Measurements from ENCODE around the gene DOCK1. TPM values are rescaled to one million over a fixed set of nuclear protein-coding genes. Genes with fewer than 3 reads are reported as not detected.
"Not testable (repeated sequence)": the region's sequence is repeated elsewhere in the genome, so short reads cannot be mapped to it uniquely, and the experiment has no call there.

DOCK1 gene
- total RNA-seq, 1 donor from 2014 or later = 72.6 TPM

DNA sequence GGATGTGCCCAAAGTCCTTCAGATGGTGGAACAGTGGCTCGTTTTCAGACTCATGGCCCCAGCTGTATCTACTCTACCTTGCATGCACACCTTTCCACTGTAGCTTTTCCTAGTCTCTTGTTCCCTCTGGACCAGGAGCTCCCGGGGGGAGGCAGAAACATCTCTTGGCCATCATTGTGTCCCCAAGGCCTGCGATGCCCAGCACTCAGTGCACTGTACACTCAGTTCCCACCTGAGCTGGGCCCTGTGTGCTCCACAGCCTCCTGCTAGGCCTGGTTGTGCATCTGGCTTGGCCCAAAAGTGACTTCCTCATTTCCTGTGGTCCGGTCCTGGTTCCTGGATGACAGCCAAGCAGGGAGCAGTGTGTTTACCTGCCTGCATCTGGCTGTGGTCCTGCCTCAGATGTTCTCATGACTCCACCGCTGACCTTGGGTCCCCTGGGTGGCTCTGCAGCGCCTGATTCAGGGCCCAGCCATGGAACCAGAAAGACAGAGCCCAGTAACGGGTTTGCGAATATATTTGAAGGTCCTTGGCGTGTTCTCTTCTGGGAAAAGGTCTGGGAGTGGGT, 9.9 kb upstream of the DOCK1 start:
- no peaks in the 10 kb centered on the region for H3K4me1 ChIP-seq
- no peaks in the 10 kb centered on the region for H3K4me1 Mint-ChIP-seq
- H3F3A ChIP-seq (ENCODE audit: low read depth) = peaks cover 13% of the 10 kb centered on the region
- H3K27ac ChIP-seq = no peak overlapping the region
- H4K20me1 ChIP-seq (ENCODE audit: low read depth) = no peaks in the 10 kb centered on the region
- no peak for DNase-seq (ENCODE audit: low spot score)
- no peak overlapping the region for H3K4me3 Mint-ChIP-seq
- no peaks in the 10 kb centered on the region for H3K79me2 ChIP-seq (ENCODE audit: low read depth)
- no peak overlapping the region for H3K4me3 ChIP-seq
- no peak overlapping the region for H3K4me2 ChIP-seq
- no peaks in the 10 kb centered on the region for H3K9me3 ChIP-seq (ENCODE audit: low read depth)
- no peak for TF ChIP-seq EZH2phosphoT487 (IDR thresholded peaks at IDR 0.05)
- TF ChIP-seq, protein P1, sequence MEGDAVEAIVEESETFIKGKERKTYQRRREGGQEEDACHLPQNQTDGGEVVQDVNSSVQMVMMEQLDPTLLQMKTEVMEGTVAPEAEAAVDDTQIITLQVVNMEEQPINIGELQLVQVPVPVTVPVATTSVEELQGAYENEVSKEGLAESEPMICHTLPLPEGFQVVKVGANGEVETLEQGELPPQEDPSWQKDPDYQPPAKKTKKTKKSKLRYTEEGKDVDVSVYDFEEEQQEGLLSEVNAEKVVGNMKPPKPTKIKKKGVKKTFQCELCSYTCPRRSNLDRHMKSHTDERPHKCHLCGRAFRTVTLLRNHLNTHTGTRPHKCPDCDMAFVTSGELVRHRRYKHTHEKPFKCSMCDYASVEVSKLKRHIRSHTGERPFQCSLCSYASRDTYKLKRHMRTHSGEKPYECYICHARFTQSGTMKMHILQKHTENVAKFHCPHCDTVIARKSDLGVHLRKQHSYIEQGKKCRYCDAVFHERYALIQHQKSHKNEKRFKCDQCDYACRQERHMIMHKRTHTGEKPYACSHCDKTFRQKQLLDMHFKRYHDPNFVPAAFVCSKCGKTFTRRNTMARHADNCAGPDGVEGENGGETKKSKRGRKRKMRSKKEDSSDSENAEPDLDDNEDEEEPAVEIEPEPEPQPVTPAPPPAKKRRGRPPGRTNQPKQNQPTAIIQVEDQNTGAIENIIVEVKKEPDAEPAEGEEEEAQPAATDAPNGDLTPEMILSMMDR (IDR thresholded peaks at IDR 0.05) = no peak
- TF ChIP-seq EZH2 (IDR thresholded peaks at IDR 0.05) = no peak
- peaks cover 8% of the 10 kb centered on the region for H3K27me3 Mint-ChIP-seq (ENCODE audit: insufficient read depth, low read depth)
- H3K9me3 Mint-ChIP-seq = peaks cover 13% of the 10 kb centered on the region
- no peak overlapping the region for H3K9ac ChIP-seq
- no peaks in the 10 kb centered on the region for H3K36me3 ChIP-seq
- H3K27me3 ChIP-seq = no peaks in the 10 kb centered on the region
- H2AFZ ChIP-seq (replicated peaks) = no peak overlapping the region
- H3K27ac Mint-ChIP-seq = no peak overlapping the region
- peaks cover 6% of the 10 kb centered on the region for H3K36me3 Mint-ChIP-seq

DNA sequence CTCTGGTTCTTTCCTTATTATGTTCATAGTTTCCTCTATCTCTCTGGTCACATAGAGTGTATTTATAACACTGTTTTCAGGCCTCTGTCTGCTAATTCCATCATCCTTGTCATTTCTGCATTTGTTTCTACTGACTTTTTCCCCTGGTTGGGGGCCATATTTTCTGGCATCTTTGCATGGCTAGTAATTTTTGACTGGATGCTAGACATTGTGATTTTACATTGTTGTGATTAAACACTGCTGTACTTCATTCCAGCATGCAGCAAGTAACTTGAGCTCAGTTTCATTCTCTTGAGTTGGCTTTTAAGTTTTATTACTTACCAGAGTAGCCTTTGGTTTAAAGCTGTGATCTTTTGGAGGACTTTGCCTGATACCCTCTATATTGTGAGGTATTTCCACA, 6.8 kb upstream of the DOCK1 start:
- TF ChIP-seq, protein P1 (IDR thresholded peaks at IDR 0.05) = no peak
- TF ChIP-seq EZH2 (IDR thresholded peaks at IDR 0.05) (no peak), EZH2phosphoT487 (IDR thresholded peaks at IDR 0.05) (no peak)

DNA sequence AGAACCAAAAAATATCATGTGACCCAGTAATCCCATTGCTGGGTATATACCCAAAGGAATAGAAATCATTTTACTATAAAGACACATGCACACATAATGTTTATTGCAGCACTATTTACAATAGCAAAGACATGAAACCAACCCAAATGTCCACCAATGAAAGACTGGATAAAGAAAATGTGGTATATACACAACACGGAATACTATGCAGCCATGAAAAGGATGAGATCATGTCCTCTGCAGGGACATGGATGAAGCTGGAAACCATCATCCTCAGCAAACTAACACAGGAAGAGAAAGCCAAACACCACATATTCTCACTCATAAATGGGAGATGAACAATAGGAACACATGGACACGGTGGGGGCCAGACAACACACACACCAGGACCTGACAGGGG, 5.7 kb upstream of the DOCK1 start:
- H3K27me3 Mint-ChIP-seq (ENCODE audit: insufficient read depth, low read depth) = not testable (repeated sequence)

More for the DNA sequence above, 6.8 kb upstream of the DOCK1 start:
- peaks cover 14% of the 10 kb centered on the region for H3K9me3 Mint-ChIP-seq
- DNase-seq (ENCODE audit: low spot score) = no peak
- peaks cover 7% of the 10 kb centered on the region for H3K27me3 Mint-ChIP-seq (ENCODE audit: insufficient read depth, low read depth)
- Histone ChIP-seq H3K27ac (no peak overlapping the region), H3K4me3 (no peak overlapping the region), H3K4me1 (no peaks in the 10 kb centered on the region), H3K36me3 (no peaks in the 10 kb centered on the region), H3K27me3 (no peaks in the 10 kb centered on the region), H3K9ac (no peak overlapping the region), H3K9me3 (ENCODE audit: low read depth) (no peaks in the 10 kb centered on the region), H3F3A (ENCODE audit: low read depth) (peaks cover 13% of the 10 kb centered on the region), H3K79me2 (ENCODE audit: low read depth) (no peaks in the 10 kb centered on the region), H4K20me1 (ENCODE audit: low read depth) (no peaks in the 10 kb centered on the region), H2AFZ (replicated peaks) (no peak overlapping the region), H3K4me2 (no peak overlapping the region)
- no peak overlapping the region for H3K27ac Mint-ChIP-seq
- no peaks in the 10 kb centered on the region for H3K4me1 Mint-ChIP-seq
- no peak overlapping the region for H3K4me3 Mint-ChIP-seq
- H3K36me3 Mint-ChIP-seq = peaks cover 11% of the 10 kb centered on the region

DNA sequence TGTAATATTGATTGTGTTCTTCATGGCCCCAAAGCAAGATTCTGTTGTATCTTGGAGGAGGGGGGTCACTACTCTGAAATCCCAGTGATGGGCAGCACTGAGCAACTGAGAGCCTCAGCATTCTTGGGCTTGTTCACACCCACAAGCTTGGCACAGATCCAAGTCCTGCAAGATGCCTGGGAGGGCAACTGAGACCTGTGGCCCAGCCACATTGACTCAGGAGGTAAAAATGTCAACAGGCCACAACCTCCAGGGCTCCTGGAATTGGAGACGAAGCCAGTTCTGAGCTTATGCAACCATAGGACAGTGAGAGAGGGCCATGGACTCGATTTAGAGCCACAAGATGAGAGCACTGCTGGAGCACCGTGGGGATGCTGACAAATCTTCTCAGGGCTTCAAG, 3.1 kb upstream of the DOCK1 start:
- Mint-ChIP-seq H3K27ac (no peak overlapping the region), H3K4me1 (peaks cover 13% of the 10 kb centered on the region), H3K27me3 (ENCODE audit: insufficient read depth, low read depth) (peaks cover 9% of the 10 kb centered on the region), H3K4me3 (peak overlapping the region; percentile 52), H3K36me3 (peaks cover 11% of the 10 kb centered on the region), H3K9me3 (peaks cover 14% of the 10 kb centered on the region)
- H2AFZ ChIP-seq (replicated peaks) = no peak overlapping the region
- TF ChIP-seq EZH2 (IDR thresholded peaks at IDR 0.05) = no peak
- TF ChIP-seq EZH2phosphoT487 (IDR thresholded peaks at IDR 0.05) = no peak
- TF ChIP-seq, protein P1 (IDR thresholded peaks at IDR 0.05) = no peak
- no peak overlapping the region for H3K9ac ChIP-seq
- H3K27me3 ChIP-seq = no peaks in the 10 kb centered on the region
- peaks cover 13% of the 10 kb centered on the region for H3F3A ChIP-seq (ENCODE audit: low read depth)
- no peak for DNase-seq (ENCODE audit: low spot score)
- H4K20me1 ChIP-seq (ENCODE audit: low read depth) = peaks cover 11% of the 10 kb centered on the region
- no peak overlapping the region for H3K4me3 ChIP-seq
- H3K36me3 ChIP-seq = no peaks in the 10 kb centered on the region
- H3K9me3 ChIP-seq (ENCODE audit: low read depth) = no peaks in the 10 kb centered on the region
- no peak overlapping the region for H3K27ac ChIP-seq
- no peaks in the 10 kb centered on the region for H3K4me1 ChIP-seq
- H3K4me2 ChIP-seq = no peak overlapping the region
- peaks cover 22% of the 10 kb centered on the region for H3K79me2 ChIP-seq (ENCODE audit: low read depth)

More for the DNA sequence above, 5.7 kb upstream of the DOCK1 start:
- not testable (repeated sequence) for H3K4me3 ChIP-seq; H3K4me3 Mint-ChIP-seq; H3K4me1 ChIP-seq; H3K9me3 ChIP-seq (ENCODE audit: low read depth); H3K27ac ChIP-seq; H3K79me2 ChIP-seq (ENCODE audit: low read depth); H3K9ac ChIP-seq; DNase-seq (ENCODE audit: low spot score); H4K20me1 ChIP-seq (ENCODE audit: low read depth); H3K27me3 ChIP-seq; H3K27ac Mint-ChIP-seq; H3K36me3 ChIP-seq; H3K4me2 ChIP-seq; H2AFZ ChIP-seq (replicated peaks); H3K4me1 Mint-ChIP-seq
- peaks cover 14% of the 10 kb centered on the region for H3K9me3 Mint-ChIP-seq
- H3F3A ChIP-seq (ENCODE audit: low read depth) = peaks cover 13% of the 10 kb centered on the region
- H3K36me3 Mint-ChIP-seq = peaks cover 11% of the 10 kb centered on the region
